HEK293 (cell line): ENCODE results near the gene ATP6V0A1.
A peak's percentile ranks its signal among the peaks of the same experiment; 100 is the strongest.

Experiments used
- BCL11B ChIP-seq: fragments of 450-650 bp; formaldehyde crosslinking; IDR thresholded peaks from 2 replicates; pipeline ENCODE4 v1.5.1; 2016; ENCODE audit warnings: low read depth, missing biosample characterization, missing genetic modification characterization
- HIC1 ChIP-seq: fragments of 450-650 bp; formaldehyde crosslinking; IDR thresholded peaks from 2 replicates; pipeline ENCODE4 v1.5.1; 2016; ENCODE audit warnings: missing biosample characterization, missing genetic modification characterization
- IKZF3 ChIP-seq: fragments of 450-650 bp; IDR thresholded peaks from 2 replicates; pipeline ENCODE4 v1.5.0; 2018; ENCODE audit warnings: missing biosample characterization, mild to moderate bottlenecking, missing genetic modification characterization, moderate library complexity
- INSM2 ChIP-seq: fragments of 450-650 bp; formaldehyde crosslinking; IDR thresholded peaks from 2 replicates; pipeline ENCODE4 v1.5.1; 2016; ENCODE audit warnings: missing biosample characterization, missing genetic modification characterization
- MZF1 ChIP-seq: fragments of 450-650 bp; formaldehyde crosslinking; IDR thresholded peaks from 2 replicates; pipeline ENCODE4 v1.5.1; 2017; ENCODE audit warnings: missing biosample characterization, missing genetic modification characterization, borderline replicate concordance
- PRDM1 ChIP-seq: fragments of 450-650 bp; formaldehyde crosslinking; IDR thresholded peaks from 2 replicates; pipeline ENCODE4; 2016; ENCODE audit warnings: missing biosample characterization, missing genetic modification characterization
- PRDM6 ChIP-seq: fragments of 450-650 bp; formaldehyde crosslinking; IDR thresholded peaks from 2 replicates; pipeline ENCODE4 v1.5.1; 2017; ENCODE audit warnings: missing biosample characterization, missing genetic modification characterization
- SETDB1 ChIP-seq: IDR thresholded peaks from one replicate; pipeline ENCODE4 v1.6.1; 2017; ENCODE audit warnings: mild to moderate bottlenecking, low read length, moderate library complexity, mixed read lengths; ENCODE audit not compliant: insufficient read length
- SP3 ChIP-seq: fragments of 450-650 bp; formaldehyde crosslinking; IDR thresholded peaks from 2 replicates; pipeline ENCODE4 v1.5.1; 2016; ENCODE audit warnings: missing biosample characterization, missing genetic modification characterization
- TCF7L2 ChIP-seq: IDR thresholded peaks from 2 replicates; pipeline ENCODE4 v1.6.1; 2011; ENCODE audit warnings: low read depth, mild to moderate bottlenecking, inconsistent platforms, low read length, moderate library complexity, borderline replicate concordance
- WT1 ChIP-seq: fragments of 450-650 bp; formaldehyde crosslinking; IDR thresholded peaks from 2 replicates; pipeline ENCODE4 v1.5.1; 2016; ENCODE audit warnings: missing biosample characterization, missing genetic modification characterization
- ZBTB1 ChIP-seq: fragments of 450-650 bp; formaldehyde crosslinking; IDR thresholded peaks from 2 replicates; pipeline ENCODE4 v1.5.1; 2016; ENCODE audit warnings: missing biosample characterization, missing genetic modification characterization
- ZBTB21 ChIP-seq: fragments of 450-650 bp; formaldehyde crosslinking; IDR thresholded peaks from 2 replicates; pipeline ENCODE4 v1.5.1; 2017; ENCODE audit warnings: missing biosample characterization, missing genetic modification characterization
- ZFP3 ChIP-seq: fragments of 450-650 bp; formaldehyde crosslinking; IDR thresholded peaks from 2 replicates; pipeline ENCODE4 v1.5.1; 2016; ENCODE audit warnings: low read depth, missing biosample characterization, missing genetic modification characterization
- ZIC2 ChIP-seq: fragments of 450-650 bp; formaldehyde crosslinking; IDR thresholded peaks from 2 replicates; pipeline ENCODE4 v1.5.1; 2016; ENCODE audit warnings: missing biosample characterization, missing genetic modification characterization
- ZNF10 ChIP-seq: fragments of 450-650 bp; formaldehyde crosslinking; IDR thresholded peaks from 2 replicates; pipeline ENCODE4 v1.5.1; 2017; ENCODE audit warnings: missing biosample characterization, missing genetic modification characterization
- ZNF133 ChIP-seq: fragments of 450-650 bp; formaldehyde crosslinking; IDR thresholded peaks from 2 replicates; pipeline ENCODE4 v1.5.1; 2016; ENCODE audit warnings: missing biosample characterization, missing genetic modification characterization
- ZNF24 ChIP-seq: fragments of 450-650 bp; formaldehyde crosslinking; IDR thresholded peaks from 2 replicates; pipeline ENCODE4 v1.5.1; 2016; ENCODE audit warnings: missing biosample characterization, missing genetic modification characterization
- ZNF248 ChIP-seq: fragments of 450-650 bp; formaldehyde crosslinking; IDR thresholded peaks from 2 replicates; pipeline ENCODE4 v1.5.1; 2017; ENCODE audit warnings: missing biosample characterization, missing genetic modification characterization
- ZNF350 ChIP-seq: fragments of 450-650 bp; formaldehyde crosslinking; IDR thresholded peaks from 2 replicates; pipeline ENCODE4 v1.5.0; 2017; ENCODE audit warnings: missing biosample characterization, mild to moderate bottlenecking, missing genetic modification characterization
- ZNF416 ChIP-seq: fragments of 450-650 bp; formaldehyde crosslinking; IDR thresholded peaks from 2 replicates; pipeline ENCODE4 v1.5.1; 2016; ENCODE audit warnings: missing biosample characterization, missing genetic modification characterization
- ZNF423 ChIP-seq: fragments of 450-650 bp; formaldehyde crosslinking; IDR thresholded peaks from 2 replicates; pipeline ENCODE4 v1.5.1; 2016; ENCODE audit warnings: missing biosample characterization, missing genetic modification characterization
- ZNF501 ChIP-seq: fragments of 450-650 bp; formaldehyde crosslinking; IDR thresholded peaks from 2 replicates; pipeline ENCODE4 v1.5.1; 2016; ENCODE audit warnings: missing biosample characterization, missing genetic modification characterization
- ZNF518A ChIP-seq: fragments of 450-650 bp; formaldehyde crosslinking; conservative IDR thresholded peaks from 2 replicates; pipeline ENCODE4 v1.5.1; 2016; ENCODE audit warnings: low read depth, missing biosample characterization, missing genetic modification characterization
- ZNF596 ChIP-seq: fragments of 450-650 bp; IDR thresholded peaks from 2 replicates; pipeline ENCODE4 v1.5.0; 2018; ENCODE audit warnings: missing biosample characterization, mild to moderate bottlenecking, missing genetic modification characterization, moderate library complexity
- ZNF600 ChIP-seq: fragments of 450-650 bp; formaldehyde crosslinking; IDR thresholded peaks from 2 replicates; pipeline ENCODE4 v1.5.1; 2016; ENCODE audit warnings: missing biosample characterization, missing genetic modification characterization
- ZNF692 ChIP-seq: fragments of 450-650 bp; formaldehyde crosslinking; IDR thresholded peaks from 2 replicates; pipeline ENCODE4 v1.5.1; 2016; ENCODE audit warnings: missing biosample characterization, missing genetic modification characterization
- ZNF704 ChIP-seq: fragments of 450-650 bp; formaldehyde crosslinking; IDR thresholded peaks from 2 replicates; pipeline ENCODE4 v1.5.1; 2016; ENCODE audit warnings: missing biosample characterization, missing genetic modification characterization
- ZSCAN30 ChIP-seq: fragments of 450-650 bp; IDR thresholded peaks from 2 replicates; pipeline ENCODE4 v1.5.1; 2018; ENCODE audit warnings: missing biosample characterization, mild to moderate bottlenecking, missing genetic modification characterization, moderate library complexity

Gene ATP6V0A1

GRCh38 chr17:42536048-42536371, 77.3 kb downstream of the ATP6V0A1 start, which contains the start of gene NAGLU (continued):
- TF ChIP-seq ZNF416 (no peak), ZIC2 (tag by site-specific recombination) (peak; percentile 84), ZNF692 (no peak), TCF7L2 (no peak), ZNF423 (tag by site-specific recombination) (peak; percentile 97), ZNF248 (tag by site-specific recombination) (no peak), ZSCAN30 (tag by site-specific recombination) (peak; percentile 76; the same call in 1 of the 2 replicates), SETDB1 (no peak), ZNF596 (peak; percentile 37; the same call in 1 of the 2 replicates), ZNF704 (tag by site-specific recombination) (no peak), ZBTB1 (tag by site-specific recombination) (peak; percentile 51; the same call in 1 of the 2 replicates), ZNF518A (tag by site-specific recombination) (0 out of 2 replicates have a peak, but pooled peaks have one; percentile 8), ZNF600 (no peak), ZNF350 (tag by site-specific recombination) (no peak), ZNF501 (tag by site-specific recombination) (no peak; the same call in 1 of the 2 replicates), WT1 (tag by site-specific recombination) (peak; percentile 84), SP3 (tag by site-specific recombination) (peak; percentile 45), PRDM6 (tag by site-specific recombination) (no peak), INSM2 (peak; percentile 82), ZNF133 (tag by site-specific recombination) (no peak), MZF1 (tag by site-specific recombination) (peak; percentile 80; the same call in 1 of the 2 replicates), PRDM1 (tag by site-specific recombination) (no peak), BCL11B (tag by site-specific recombination) (peak; percentile 90), ZBTB21 (tag by site-specific recombination) (no peak), ZFP3 (tag by site-specific recombination) (no peak), HIC1 (tag by site-specific recombination) (peak; percentile 83), ZNF10 (tag by site-specific recombination) (no peak), ZNF24 (tag by site-specific recombination) (peak; percentile 89; the same call in 1 of the 2 replicates), IKZF3 (tag by site-specific recombination) (peak; percentile 83)
